IPS-15b (cell line): Measurements from ENCODE around the gene ZNF792.
"Not testable (repeated sequence)": the region's sequence is repeated elsewhere in the genome, so short reads cannot be mapped to it uniquely, and the experiment has no call there.

ENCODE experiments used
- H3K27me3 ChIP-seq: one replicate; pipeline ENCODE4 v1.6.1; 2013; ENCODE audit warnings: low read length; ENCODE audit not compliant: control insufficient read depth, insufficient read depth
- H3K36me3 ChIP-seq: one replicate; pipeline ENCODE4 v1.6.1; 2013; ENCODE audit warnings: low read length; ENCODE audit not compliant: control insufficient read depth, insufficient read depth
- H3K4me1 ChIP-seq: one replicate; pipeline ENCODE4 v1.6.1; 2013; ENCODE audit warnings: mild to moderate bottlenecking, low read length; ENCODE audit not compliant: control insufficient read depth, insufficient read depth
- H3K4me3 ChIP-seq: one replicate; pipeline ENCODE4 v1.5.1; 2013; ENCODE audit warnings: low read depth, low read length
- H3K9ac ChIP-seq: one replicate; pipeline ENCODE4 v1.6.1; 2013; ENCODE audit warnings: low read depth, mild to moderate bottlenecking, low read length
- H3K9me3 ChIP-seq: one replicate; pipeline ENCODE4 v1.6.1; 2013; ENCODE audit warnings: mild to moderate bottlenecking, low read length; ENCODE audit not compliant: control insufficient read depth, insufficient read depth

Gene ZNF792

DNA sequence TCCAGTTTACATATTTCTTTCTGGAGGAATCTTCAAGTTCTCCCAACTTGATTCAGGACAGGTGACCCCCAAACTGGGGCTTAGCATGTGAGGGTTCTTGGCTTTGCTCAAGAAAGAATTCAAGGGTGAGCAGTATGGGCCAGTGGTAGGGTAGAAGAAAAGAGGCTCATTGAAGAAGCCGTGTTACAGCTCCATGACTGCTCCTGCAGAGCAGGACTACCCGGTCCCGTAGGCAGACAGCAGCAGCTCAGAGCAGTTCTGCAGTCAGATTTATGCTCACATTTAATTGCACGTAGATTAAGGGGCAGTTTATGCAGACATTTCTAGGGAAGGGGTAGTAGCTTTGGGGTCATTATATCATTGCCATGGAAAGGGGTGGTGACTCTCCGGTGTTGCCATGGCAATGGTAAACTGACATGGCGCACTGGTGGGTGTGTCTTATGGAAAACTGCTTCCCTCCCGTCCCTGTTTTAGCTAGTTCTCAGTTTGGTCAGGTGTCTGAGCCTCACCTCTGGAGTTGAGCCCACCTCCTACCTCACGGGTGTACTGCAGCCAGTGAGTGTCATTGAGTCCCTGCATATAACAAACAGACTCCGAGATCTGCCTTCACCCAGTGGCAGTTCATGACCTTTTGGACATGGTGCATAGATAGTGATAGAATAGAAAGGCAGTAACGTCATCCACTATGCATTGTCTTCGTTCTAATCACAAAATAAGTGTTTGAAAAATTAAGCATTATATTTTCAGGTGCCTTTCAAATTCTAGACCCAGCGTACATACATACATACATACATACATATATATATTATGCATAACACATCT is 16.0 kb upstream of the ZNF792 start:
- H3K9me3 ChIP-seq, result no peaks in the 10 kb centered on the region

GRCh38 chr19:34976611-34977010 is 12.6 kb upstream of the ZNF792 start:
- Histone ChIP-seq H3K9me3 (no peaks in the 10 kb centered on the region), H3K4me3 (no peak overlapping the region), H3K4me1 (peaks cover 9% of the 10 kb centered on the region), H3K27me3 (no peaks in the 10 kb centered on the region), H3K36me3 (no peaks in the 10 kb centered on the region), H3K9ac (no peak overlapping the region)

More for the DNA sequence above, 16.0 kb upstream of the ZNF792 start:
- H3K27me3 ChIP-seq, result no peaks in the 10 kb centered on the region
- H3K4me3 ChIP-seq, result no peak overlapping the region
- H3K36me3 ChIP-seq, result no peaks in the 10 kb centered on the region
- H3K4me1 ChIP-seq, result peaks cover under 1% of the 10 kb centered on the region
- H3K9ac ChIP-seq, result no peak overlapping the region

GRCh38 chr19:34975056-34975455 is 11.0 kb upstream of the ZNF792 start:
- Histone ChIP-seq H3K36me3 (no peaks in the 10 kb centered on the region), H3K4me3 (no peak overlapping the region), H3K9me3 (no peaks in the 10 kb centered on the region), H3K4me1 (peaks cover 9% of the 10 kb centered on the region), H3K27me3 (no peaks in the 10 kb centered on the region), H3K9ac (no peak overlapping the region)

GRCh38 chr19:34974646-34975045 is 10.6 kb upstream of the ZNF792 start:
- Histone ChIP-seq H3K36me3 (no peaks in the 10 kb centered on the region), H3K4me3 (no peak overlapping the region), H3K9ac (no peak overlapping the region), H3K27me3 (no peaks in the 10 kb centered on the region), H3K9me3 (no peaks in the 10 kb centered on the region), H3K4me1 (peaks cover 9% of the 10 kb centered on the region)

GRCh38 chr19:34972163-34972705 is 8.2 kb upstream of the ZNF792 start:
- H3K9me3 ChIP-seq, result peaks cover 4% of the 10 kb centered on the region

GRCh38 chr19:34970185-34970780 is 6.3 kb upstream of the ZNF792 start:
- not testable (repeated sequence) for H3K4me3 ChIP-seq, H3K4me1 ChIP-seq, H3K36me3 ChIP-seq, H3K9ac ChIP-seq, H3K27me3 ChIP-seq, H3K9me3 ChIP-seq

More at GRCh38 chr19:34972163-34972705, 8.2 kb upstream of the ZNF792 start:
- H3K4me3 ChIP-seq, result no peak overlapping the region
- no peaks in the 10 kb centered on the region for H3K27me3 ChIP-seq
- H3K9ac ChIP-seq, result no peak overlapping the region
- H3K4me1 ChIP-seq, result peaks cover 9% of the 10 kb centered on the region
- no peaks in the 10 kb centered on the region for H3K36me3 ChIP-seq

DNA sequence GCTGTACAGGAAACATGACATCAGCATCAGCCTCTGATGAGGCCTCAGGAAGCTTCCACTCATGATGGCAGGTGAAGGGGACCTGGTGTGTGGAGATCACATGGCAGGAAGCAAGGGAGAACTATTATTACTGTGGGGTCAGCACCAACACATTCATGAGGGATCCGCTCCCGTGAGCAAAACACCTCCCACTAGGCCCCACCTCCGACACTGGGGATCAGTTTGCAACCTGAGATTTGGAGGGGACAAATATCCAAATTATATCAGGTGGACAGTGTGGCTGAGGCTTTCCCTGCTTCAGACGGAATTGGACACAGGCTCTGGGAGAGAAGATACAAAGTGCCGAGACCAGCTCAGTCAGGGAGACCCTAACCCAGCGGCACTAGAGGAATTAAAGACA is 5.7 kb upstream of the ZNF792 start:
- H3K4me1 ChIP-seq, result peaks cover 5% of the 10 kb centered on the region

DNA sequence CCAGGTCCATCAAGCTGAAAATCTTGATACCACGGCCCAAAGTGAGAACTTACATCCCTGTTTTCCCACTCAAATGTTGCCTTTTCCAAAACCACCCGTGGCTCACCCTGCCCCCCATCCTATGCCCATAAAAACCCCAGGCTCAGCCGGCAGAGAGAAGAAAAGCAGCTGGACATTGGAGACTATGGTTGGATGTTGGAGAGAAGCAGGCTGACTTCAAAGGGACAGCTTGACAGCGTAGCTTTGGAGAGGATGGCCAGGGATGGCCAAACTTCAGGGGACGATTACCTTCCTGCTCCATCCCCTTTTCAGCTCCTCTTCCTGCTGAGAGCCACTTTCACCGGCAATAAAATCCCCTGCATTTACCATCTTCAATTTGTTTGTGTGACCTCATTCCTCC is 3.5 kb upstream of the ZNF792 start:
- peaks cover 6% of the 10 kb centered on the region for H3K27me3 ChIP-seq

More for the DNA sequence above, 5.7 kb upstream of the ZNF792 start:
- Histone ChIP-seq H3K27me3 (no peaks in the 10 kb centered on the region), H3K9me3 (peaks cover 4% of the 10 kb centered on the region), H3K4me3 (no peak overlapping the region), H3K36me3 (no peaks in the 10 kb centered on the region), H3K9ac (no peak overlapping the region)

GRCh38 chr19:34965505-34965904 is 1.5 kb upstream of the ZNF792 start:
- H3K4me3 ChIP-seq, H3K9ac ChIP-seq, H3K4me1 ChIP-seq, H3K9me3 ChIP-seq, H3K27me3 ChIP-seq, H3K36me3 ChIP-seq: not testable (repeated sequence)

More for the DNA sequence above, 3.5 kb upstream of the ZNF792 start:
- Histone ChIP-seq H3K9me3 (peaks cover 4% of the 10 kb centered on the region), H3K9ac (no peak overlapping the region), H3K36me3 (no peaks in the 10 kb centered on the region), H3K4me1 (peaks cover 6% of the 10 kb centered on the region), H3K4me3 (no peak overlapping the region)

- H3K4me1 ChIP-seq, result peaks cover 8% of the 10 kb centered on the region
- peaks cover 7% of the 10 kb centered on the region for H3K36me3 ChIP-seq
- peaks cover 7% of the 10 kb centered on the region for H3K9me3 ChIP-seq
- no peak overlapping the region for H3K9ac ChIP-seq
- peak overlapping the region; percentile 86 for H3K4me3 ChIP-seq
- H3K27me3 ChIP-seq, result peaks cover 7% of the 10 kb centered on the region
Observed at GRCh38 chr19:34964598-34964997, 569 bp upstream of the ZNF792 start.

DNA sequence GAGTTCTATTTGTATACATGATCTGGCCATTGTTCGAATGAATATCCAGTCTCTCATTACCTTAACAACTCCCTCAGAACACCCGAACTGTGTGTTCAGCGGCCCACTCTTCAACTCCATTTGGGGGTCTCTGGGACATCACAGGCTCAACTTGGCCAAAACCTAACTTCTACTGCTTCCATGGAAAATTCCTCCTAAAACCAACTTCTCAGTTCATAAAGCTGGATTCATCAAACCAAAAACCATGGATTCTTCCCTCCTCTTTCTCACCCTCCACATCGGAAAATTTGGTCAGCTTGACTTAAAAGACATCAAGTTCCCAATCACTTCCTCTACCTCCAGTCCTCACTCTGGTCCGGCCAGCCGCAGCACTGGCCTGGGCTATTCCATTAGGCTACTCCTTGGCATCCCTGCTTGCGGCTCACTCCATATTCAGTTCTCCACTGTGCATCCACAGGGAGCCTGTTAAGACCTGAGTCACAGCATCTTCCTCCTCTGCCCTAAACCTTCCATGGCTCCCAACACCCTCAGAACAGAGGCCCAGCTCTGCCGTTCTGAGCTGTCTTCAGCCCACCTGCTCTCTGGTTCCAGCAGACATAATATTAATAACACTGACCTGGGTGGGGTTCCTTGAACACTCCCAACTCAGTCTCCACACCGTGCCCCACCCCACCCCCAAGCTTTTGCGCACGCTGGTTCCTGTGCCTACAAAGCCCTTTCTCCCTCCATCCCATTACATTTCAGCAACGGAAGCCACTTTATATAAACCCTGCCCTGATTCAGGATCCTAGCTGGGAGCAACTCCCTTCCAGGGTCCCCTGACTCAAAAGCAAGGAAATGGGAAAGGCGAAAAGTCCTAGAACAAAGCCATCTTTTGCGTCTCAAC is 1.1 kb downstream of the ZNF792 start:
- peaks cover 24% of the 10 kb centered on the region for H3K36me3 ChIP-seq
- peak overlapping the region; percentile 65 for H3K9ac ChIP-seq
- peaks cover 7% of the 10 kb centered on the region for H3K27me3 ChIP-seq
- peak overlapping the region; percentile 86 for H3K4me3 ChIP-seq
- H3K9me3 ChIP-seq, result peaks cover 20% of the 10 kb centered on the region
- H3K4me1 ChIP-seq, result peaks cover 8% of the 10 kb centered on the region
